Suprapubic skin (tissue), 4 donors: ENCODE results near the gene TBC1D22A. TPM values are rescaled to one million over a fixed set of nuclear protein-coding genes. Genes with fewer than 3 reads are reported as not detected.

Experiments used
- DNase-seq, 2 donors: peaks; one replicate each; pipeline ENCODE4 v3.0.0-alpha.2; 2019; ENCODE audit warnings: low spot score in 2 of 2
- H3K27ac ChIP-seq: fragments of 200-600 bp; sonication (generic); one replicate; pipeline ENCODE4 v1.5.1; 2019
- H3K27me3 ChIP-seq: fragments of 200-600 bp; sonication (generic); one replicate; pipeline ENCODE4 v1.5.1; 2019
- H3K36me3 ChIP-seq: fragments of 200-600 bp; sonication (generic); one replicate; pipeline ENCODE4 v1.5.1; 2019
- H3K4me1 ChIP-seq: fragments of 200-600 bp; sonication (generic); one replicate; pipeline ENCODE4 v1.5.1; 2019
- H3K4me3 ChIP-seq: fragments of 200-600 bp; sonication (generic); one replicate; pipeline ENCODE4 v1.5.1; 2019; ENCODE audit warnings: mild to moderate bottlenecking
- H3K9me3 ChIP-seq: fragments of 200-600 bp; sonication (generic); one replicate; pipeline ENCODE4 v1.5.1; 2019
- CTCF ChIP-seq, 2 donors: fragments of 200-600 bp in 1 of 2; fragments of 450-650 bp in 1 of 2; sonication (generic) in 1 of 2; IDR thresholded peaks; one replicate each; pipeline ENCODE4 v1.5.1; 2016 to 2019; ENCODE audit warnings: antibody characterized with exemption in 2 of 2, mild to moderate bottlenecking in 1 of 2, moderate library complexity in 1 of 2
- EP300 ChIP-seq: sonication (generic); formaldehyde crosslinking; IDR thresholded peaks from one replicate; pipeline ENCODE4 v1.6.1; 2017; ENCODE audit warnings: antibody characterized with exemption
- POLR2A ChIP-seq, 2 donors: fragments of 450-650 bp; IDR thresholded peaks; one replicate each; pipeline ENCODE4 v1.6.1; 2017; ENCODE audit warnings: antibody characterized with exemption in 2 of 2, mild to moderate bottlenecking in 2 of 2, moderate library complexity in 2 of 2
- POLR2AphosphoS5 ChIP-seq, 3 donors: sonication (generic); formaldehyde crosslinking; IDR thresholded peaks; one replicate each; pipeline ENCODE4 v1.6.1; 2017; ENCODE audit warnings: antibody characterized with exemption in 3 of 3
- WGBS: methylation state at CpG from one replicate; pipeline ENCODE4 v1.1.5; 2018; 5-methylcytosine and 5-hydroxymethylcytosine counted together
- total RNA-seq, 4 donors: library from RNA; depleted of rRNA; stranded (reverse); fragments of >200 nt; gene quantifications; one replicate each; pipeline ENCODE4 v1.1.0, GENCODE V29; 2016

The TBC1D22A gene
- total RNA-seq, 4 donors from 2014 or later = 24.8 to 43.2 (median 35.4) TPM

- Histone ChIP-seq H3K4me3 (no peak overlapping the region), H3K4me1 (peaks cover 10% of the 10 kb centered on the region), H3K27ac (no peak overlapping the region), H3K9me3 (no peaks in the 10 kb centered on the region), H3K36me3 (peaks cover 30% of the 10 kb centered on the region), H3K27me3 (no peaks in the 10 kb centered on the region)
- DNase-seq = no peak
- 94% methylated on average over 17 of the region's 17 CpGs for WGBS
- no peak for TF ChIP-seq CTCF (IDR thresholded peaks at IDR 0.05)
- no peak for TF ChIP-seq EP300
- TF ChIP-seq POLR2A (IDR thresholded peaks at IDR 0.05) = no peak
Measured at GRCh38 chr22:46972256-46972655, 209.8 kb downstream of the TBC1D22A start.

- H3K9me3 ChIP-seq = no peaks in the 10 kb centered on the region
- H3K4me3 ChIP-seq = no peak overlapping the region
- H3K27ac ChIP-seq = no peak overlapping the region
- 86% methylated on average over 29 of the region's 32 CpGs for WGBS
- no peaks in the 10 kb centered on the region for H3K27me3 ChIP-seq
- DNase-seq = no peak
- no peak for TF ChIP-seq POLR2AphosphoS5 (IDR thresholded peaks at IDR 0.05)
- no peak for TF ChIP-seq EP300
- TF ChIP-seq POLR2A (IDR thresholded peaks at IDR 0.05) = no peak
- no peak for TF ChIP-seq CTCF (IDR thresholded peaks at IDR 0.05)
- peaks cover 35% of the 10 kb centered on the region for H3K36me3 ChIP-seq
- peaks cover 10% of the 10 kb centered on the region for H3K4me1 ChIP-seq
Measured at GRCh38 chr22:46972901-46973831, 210.7 kb downstream of the TBC1D22A start.

DNA sequence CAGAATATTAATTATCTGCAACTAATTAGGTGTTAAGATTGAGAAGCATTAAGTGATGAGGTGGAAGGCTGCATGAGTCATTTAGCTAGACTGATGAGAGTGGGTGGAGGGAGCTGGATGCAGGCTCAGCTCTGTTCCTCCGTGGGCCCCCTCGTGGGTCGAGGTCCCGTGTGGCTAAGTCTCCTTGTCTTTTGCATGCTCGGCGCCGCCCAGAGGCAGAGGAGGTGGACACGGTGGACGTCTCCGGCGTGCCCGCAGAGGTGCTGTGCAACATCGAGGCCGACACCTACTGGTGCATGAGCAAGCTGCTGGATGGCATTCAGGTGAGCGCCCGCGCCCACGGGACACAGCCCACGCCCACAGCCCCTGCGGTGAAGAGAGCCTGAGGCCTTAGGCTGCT, 211.6 kb downstream of the TBC1D22A start:
- H3K27me3 ChIP-seq = no peaks in the 10 kb centered on the region
- no peak overlapping the region for H3K27ac ChIP-seq
- no peak for TF ChIP-seq POLR2AphosphoS5 (IDR thresholded peaks at IDR 0.05)
- TF ChIP-seq EP300 = no peak
- no peak for TF ChIP-seq POLR2A (IDR thresholded peaks at IDR 0.05)
- TF ChIP-seq CTCF (IDR thresholded peaks at IDR 0.05) = no peak
- no peaks in the 10 kb centered on the region for H3K9me3 ChIP-seq
- H3K4me3 ChIP-seq = no peak overlapping the region
- WGBS = 74% methylated on average over 12 of the region's 20 CpGs
- H3K4me1 ChIP-seq = peaks cover 10% of the 10 kb centered on the region
- DNase-seq = no peak
- H3K36me3 ChIP-seq = peaks cover 35% of the 10 kb centered on the region

- Histone ChIP-seq H3K4me3 (no peak overlapping the region), H3K9me3 (no peaks in the 10 kb centered on the region), H3K36me3 (peaks cover 35% of the 10 kb centered on the region), H3K27ac (no peak overlapping the region), H3K27me3 (no peaks in the 10 kb centered on the region), H3K4me1 (peaks cover 10% of the 10 kb centered on the region)
- TF ChIP-seq POLR2A (IDR thresholded peaks at IDR 0.05) = no peak
- TF ChIP-seq EP300 = no peak
- no peak for TF ChIP-seq CTCF (IDR thresholded peaks at IDR 0.05)
- no peak for TF ChIP-seq POLR2AphosphoS5 (IDR thresholded peaks at IDR 0.05)
- DNase-seq = no peak
- WGBS = 94% methylated on average over 18 of the region's 24 CpGs
Measured at GRCh38 chr22:46974631-46975585, 212.5 kb downstream of the TBC1D22A start.
